ENCODE results near the gene PPP4R1.
"Not testable (repeated sequence)": the region's sequence is repeated elsewhere in the genome, so short reads cannot be mapped to it uniquely, and the experiment has no call there.

Gene PPP4R1

GRCh38 chr18:9614401-9615279 is at the start of gene PPP4R1:
TSS of gene PPP4R1 (minus strand) at chr18:9614559. CDS start at chr18:9614484, 75 bp downstream.
- no peak for DNase-seq (ENCODE audit: low read depth, low spot score)

GRCh38 chr18:9663377-9663776 is 49.0 kb upstream of the PPP4R1 start:
- DNase-seq (ENCODE audit: low read depth, low spot score), result no peak
- H3K27ac ChIP-seq, result no peak overlapping the region

More at GRCh38 chr18:9614401-9615279, at the start of gene PPP4R1:
- peak within 1 kb of the TSS; percentile 100 for H3K27ac ChIP-seq

GRCh38 chr18:9661564-9661963 is 47.2 kb upstream of the PPP4R1 start:
- no peak for DNase-seq (ENCODE audit: low read depth, low spot score)
- H3K27ac ChIP-seq, result no peak overlapping the region

- DNase-seq (ENCODE audit: low read depth, low spot score), result no peak
- peak overlapping the region; percentile 100 for H3K27ac ChIP-seq
Measured at GRCh38 chr18:9659499-9660375, 45.4 kb upstream of the PPP4R1 start.

GRCh38 chr18:9658087-9658641 is 43.8 kb upstream of the PPP4R1 start:
- DNase-seq (ENCODE audit: low read depth, low spot score), result peak; percentile 98
- peak overlapping the region; percentile 100 for H3K27ac ChIP-seq

GRCh38 chr18:9655232-9655767 is 40.9 kb upstream of the PPP4R1 start:
- no peak for DNase-seq (ENCODE audit: low read depth, low spot score)
- H3K27ac ChIP-seq, result peak overlapping the region; percentile 22

- peak overlapping the region; percentile 98 for H3K27ac ChIP-seq
- no peak for DNase-seq (ENCODE audit: low read depth, low spot score)
Measured at GRCh38 chr18:9653390-9653789, 39.0 kb upstream of the PPP4R1 start.

GRCh38 chr18:9649164-9649540 is 34.8 kb upstream of the PPP4R1 start:
- DNase-seq (ENCODE audit: low read depth, low spot score), result no peak
- peak overlapping the region; percentile 98 for H3K27ac ChIP-seq

- H3K27ac ChIP-seq, result peak overlapping the region; percentile 98
- DNase-seq (ENCODE audit: low read depth, low spot score), result peak; percentile 98
Measured at GRCh38 chr18:9648431-9649163, 34.2 kb upstream of the PPP4R1 start.

- H3K27ac ChIP-seq, result peak overlapping the region; percentile 98
- no peak for DNase-seq (ENCODE audit: low read depth, low spot score)
Measured at GRCh38 chr18:9647496-9648323, 33.4 kb upstream of the PPP4R1 start.

GRCh38 chr18:9643549-9643948 is 29.2 kb upstream of the PPP4R1 start:
- no peak for DNase-seq (ENCODE audit: low read depth, low spot score)
- H3K27ac ChIP-seq, result peak overlapping the region; percentile 87

- no peak for DNase-seq (ENCODE audit: low read depth, low spot score)
- peak overlapping the region; percentile 87 for H3K27ac ChIP-seq
Measured at GRCh38 chr18:9642799-9643462, 28.6 kb upstream of the PPP4R1 start.

GRCh38 chr18:9641081-9641480 is 26.7 kb upstream of the PPP4R1 start:
- DNase-seq (ENCODE audit: low read depth, low spot score); H3K27ac ChIP-seq: not testable (repeated sequence)

- no peak for DNase-seq (ENCODE audit: low read depth, low spot score)
- peak overlapping the region; percentile 85 for H3K27ac ChIP-seq
Measured at GRCh38 chr18:9638886-9639285, 24.5 kb upstream of the PPP4R1 start.

GRCh38 chr18:9637036-9637767 is 22.8 kb upstream of the PPP4R1 start:
- DNase-seq (ENCODE audit: low read depth, low spot score), result no peak

GRCh38 chr18:9634856-9635255 is 20.5 kb upstream of the PPP4R1 start:
- H3K27ac ChIP-seq, result no peak overlapping the region
- no peak for DNase-seq (ENCODE audit: low read depth, low spot score)

More at GRCh38 chr18:9637036-9637767, 22.8 kb upstream of the PPP4R1 start:
- peak overlapping the region; percentile 85 for H3K27ac ChIP-seq

GRCh38 chr18:9631814-9632496 is 17.6 kb upstream of the PPP4R1 start:
- DNase-seq (ENCODE audit: low read depth, low spot score), result no peak
- peak overlapping the region; percentile 77 for H3K27ac ChIP-seq

Data from epithelial cell of prostate (primary cell).